GM19025 (cell line): ENCODE results near the gene RCN2.
"Not testable (repeated sequence)": the region's sequence is repeated elsewhere in the genome, so short reads cannot be mapped to it uniquely, and the experiment has no call there.

Experiments
- ATAC-seq: cut with Tn5 transposase; IDR thresholded peaks from one replicate; pipeline ENCODE4 v1.9.1; 2021; ENCODE audit warnings: mild to moderate bottlenecking, low read depth, moderate library complexity; ENCODE audit not compliant: unreplicated experiment

The RCN2 gene, protein sequence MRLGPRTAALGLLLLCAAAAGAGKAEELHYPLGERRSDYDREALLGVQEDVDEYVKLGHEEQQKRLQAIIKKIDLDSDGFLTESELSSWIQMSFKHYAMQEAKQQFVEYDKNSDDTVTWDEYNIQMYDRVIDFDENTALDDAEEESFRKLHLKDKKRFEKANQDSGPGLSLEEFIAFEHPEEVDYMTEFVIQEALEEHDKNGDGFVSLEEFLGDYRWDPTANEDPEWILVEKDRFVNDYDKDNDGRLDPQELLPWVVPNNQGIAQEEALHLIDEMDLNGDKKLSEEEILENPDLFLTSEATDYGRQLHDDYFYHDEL

GRCh38 chr15:76931397-76932134 lies at the start of gene RCN2:
Gene RCN2, plus strand, starts transcription at chr15:76931749. Its CDS starts 93 bp downstream, at chr15:76931842.
- peak; percentile 98 for ATAC-seq

- ATAC-seq, result no peak
Measured at GRCh38 chr15:76885212-76885611, 46.3 kb upstream of the RCN2 start.

DNA sequence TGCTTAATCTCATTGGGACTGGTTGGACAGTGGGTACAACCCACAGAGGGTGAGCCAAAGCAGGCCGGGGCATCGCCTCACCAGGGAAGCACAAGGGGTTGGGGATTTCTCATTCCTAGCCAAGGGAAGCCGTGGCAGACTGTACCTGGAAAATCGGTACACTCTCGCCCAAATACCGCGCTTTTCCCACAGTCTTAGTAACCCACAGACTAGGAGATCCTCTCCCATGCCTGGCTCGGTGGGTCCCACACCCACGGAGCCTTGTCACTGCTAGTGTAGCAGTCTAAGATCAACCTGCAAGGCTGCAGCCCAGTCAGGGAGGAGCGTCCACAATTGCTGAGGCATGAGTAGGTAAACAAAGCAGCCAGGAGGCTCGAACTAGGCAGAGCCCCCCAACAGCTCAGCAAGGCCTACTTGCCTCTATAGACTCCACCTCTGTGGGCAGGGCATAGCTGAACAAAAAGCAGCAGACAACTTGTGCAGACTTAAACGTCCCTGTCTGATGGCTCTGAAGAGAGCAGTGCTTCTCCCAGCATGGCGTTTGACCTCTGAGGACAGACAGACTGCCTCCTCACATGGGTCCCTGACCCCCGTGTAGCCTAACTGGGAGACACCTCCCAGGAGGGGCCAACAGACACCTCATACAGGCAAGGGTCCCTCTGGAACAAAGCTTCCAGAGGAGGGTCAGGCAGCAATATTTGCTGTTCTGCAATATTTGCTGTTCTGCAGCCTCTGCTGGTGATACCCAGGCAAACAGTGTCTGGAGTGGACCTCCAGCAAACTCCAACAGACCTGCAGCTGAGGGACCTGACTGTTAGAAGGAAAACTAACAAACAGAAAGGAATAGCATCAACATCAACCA lies 44.0 kb upstream of the RCN2 start:
- not testable (repeated sequence) for ATAC-seq

- not testable (repeated sequence) for ATAC-seq
Measured at GRCh38 chr15:76892836-76893235, 38.7 kb upstream of the RCN2 start.

GRCh38 chr15:76894174-76894573 lies 37.4 kb upstream of the RCN2 start:
- ATAC-seq, result no peak

DNA sequence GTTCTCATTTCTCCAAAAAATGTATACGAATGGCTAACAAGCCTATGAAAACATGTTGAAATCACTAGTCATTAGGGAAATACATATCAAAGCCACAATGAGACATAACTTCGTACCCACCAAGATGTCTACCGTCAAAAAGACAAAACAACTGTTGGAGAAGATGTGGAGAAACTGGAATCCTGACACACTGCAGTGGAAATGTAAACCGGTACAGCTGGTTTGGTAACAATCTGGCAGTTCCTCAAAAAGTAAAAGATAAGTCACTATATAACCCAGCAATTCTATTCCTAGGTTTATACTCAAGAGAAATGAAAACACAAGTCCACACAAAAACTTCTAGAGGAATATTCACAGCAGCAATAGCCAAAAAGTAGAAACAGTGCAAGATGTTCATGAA lies 33.4 kb upstream of the RCN2 start:
- no peak for ATAC-seq

DNA sequence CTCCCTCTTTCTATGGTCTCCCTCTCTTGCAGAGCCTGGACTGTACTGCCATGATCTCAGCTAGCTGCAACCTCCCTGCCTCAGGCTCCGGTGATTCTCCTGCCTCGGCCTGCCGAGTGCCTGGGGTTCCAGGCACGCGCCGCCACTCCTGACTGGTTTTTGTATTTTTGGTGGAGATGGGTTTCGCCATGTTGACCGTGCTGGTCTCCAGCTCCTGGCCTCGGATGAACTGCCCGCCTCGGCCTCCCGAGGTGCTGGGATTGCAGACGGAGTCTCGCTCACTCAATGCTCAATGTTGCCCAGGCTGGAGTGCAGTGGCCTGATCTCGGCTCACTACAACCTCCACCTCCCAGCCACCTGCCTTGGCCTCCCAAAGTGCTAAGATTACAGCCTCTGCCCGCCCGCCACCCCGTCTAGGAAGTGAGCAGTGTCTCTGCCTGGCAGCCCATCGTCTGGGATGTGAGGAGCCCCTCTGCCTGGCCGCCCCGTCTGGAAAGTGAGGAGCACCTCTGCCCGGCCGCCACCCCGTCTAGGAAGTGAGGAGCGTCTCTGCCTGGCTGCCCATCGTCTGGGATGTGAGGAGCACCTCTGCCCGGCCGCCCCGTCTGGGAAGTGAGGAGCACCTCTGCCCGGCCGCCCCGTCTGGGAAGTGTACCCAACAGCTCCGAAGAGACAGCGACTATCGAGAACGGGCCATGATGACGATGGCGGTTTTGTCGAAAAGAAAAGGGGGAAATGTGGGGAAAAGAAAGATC lies 32.2 kb upstream of the RCN2 start:
- ATAC-seq, result not testable (repeated sequence)

DNA sequence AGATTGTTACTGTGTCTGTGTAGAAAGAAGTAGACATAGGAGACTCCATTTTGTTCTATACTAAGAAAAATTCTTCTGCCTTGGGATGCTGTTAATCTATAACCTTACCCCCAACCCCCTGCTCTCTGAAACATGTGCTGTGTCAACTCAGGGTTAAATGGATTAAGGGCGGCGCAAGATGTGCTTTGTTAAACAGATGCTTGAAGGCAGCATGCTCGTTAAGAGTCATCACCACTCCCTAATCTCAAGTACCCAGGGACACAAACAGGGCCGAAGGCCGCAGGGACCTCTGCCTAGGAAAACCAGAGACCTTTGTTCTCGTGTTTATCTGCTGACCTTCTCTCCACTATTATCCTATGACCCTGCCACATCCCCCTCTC lies 31.6 kb upstream of the RCN2 start:
- not testable (repeated sequence) for ATAC-seq

DNA sequence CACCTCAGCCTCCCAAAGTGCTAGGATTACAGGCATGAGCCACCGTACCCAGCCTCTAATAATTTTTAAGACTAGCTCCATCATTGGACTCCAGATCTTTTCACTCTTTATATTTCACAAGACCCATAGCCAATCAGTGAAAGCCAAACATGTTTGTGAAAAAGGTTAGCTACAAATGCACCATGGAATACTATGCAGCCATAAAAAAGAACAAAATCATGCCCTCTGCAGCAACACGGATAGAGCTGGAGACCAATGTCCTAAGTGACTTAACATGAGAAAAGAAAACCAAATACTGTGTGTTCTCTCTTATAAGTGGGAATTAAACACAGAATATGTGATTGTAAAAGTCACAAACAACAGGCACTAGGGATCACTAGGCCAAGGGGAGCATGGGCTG lies 29.6 kb upstream of the RCN2 start:
- no peak for ATAC-seq

GRCh38 chr15:76903251-76903681 lies 28.3 kb upstream of the RCN2 start:
- no peak for ATAC-seq

GRCh38 chr15:76904461-76905012 lies 27.0 kb upstream of the RCN2 start:
- peak; percentile 10 for ATAC-seq

DNA sequence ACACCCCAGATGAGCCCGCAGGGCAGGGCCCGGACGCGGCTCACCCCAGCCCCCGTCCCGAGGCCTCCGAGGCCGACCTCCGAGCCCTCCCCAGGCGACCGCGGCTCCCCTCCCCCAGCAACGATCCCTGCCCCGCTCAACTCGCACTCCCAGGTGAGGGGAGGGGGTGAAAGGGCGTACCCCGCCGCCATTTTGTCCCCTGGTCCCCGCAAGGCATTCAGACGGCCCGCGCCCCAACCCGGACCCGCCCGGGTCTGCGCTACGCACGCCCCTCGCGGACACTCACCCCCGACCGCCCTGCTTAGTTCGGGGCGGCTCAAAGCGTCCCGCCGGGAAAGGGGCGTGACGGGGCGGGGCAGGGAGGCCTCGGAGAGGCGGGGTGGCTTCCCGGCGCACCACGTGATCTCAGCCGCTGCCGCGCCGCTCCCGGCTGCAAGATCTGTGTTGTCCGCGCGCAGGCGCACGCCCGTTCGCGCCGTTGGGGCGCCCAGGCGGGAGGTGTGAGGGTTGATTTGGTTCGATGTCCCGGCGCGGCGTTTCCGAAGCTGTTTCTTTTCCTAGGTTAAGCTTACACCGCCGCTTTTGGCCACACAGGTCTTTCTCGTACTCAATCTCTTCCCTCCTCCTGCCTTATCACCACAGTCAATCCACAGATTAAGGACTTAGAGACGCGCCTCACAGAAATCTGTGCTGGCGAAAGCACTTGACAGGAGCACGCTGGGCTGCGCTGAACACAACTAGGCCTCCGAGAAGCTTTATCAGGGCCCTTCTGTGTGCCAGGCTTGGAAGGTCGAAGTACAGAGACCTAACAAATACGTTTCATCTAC lies 26.3 kb upstream of the RCN2 start, which contains the start of gene SCAPER:
SCAPER (minus strand) TSS at position 328 of the 827 bp plus-strand sequence. CDS start 21,523 bp downstream, outside the sequence.
- ATAC-seq, result peak; percentile 89

GRCh38 chr15:76905855-76906254 lies 25.7 kb upstream of the RCN2 start:
- ATAC-seq, result no peak

DNA sequence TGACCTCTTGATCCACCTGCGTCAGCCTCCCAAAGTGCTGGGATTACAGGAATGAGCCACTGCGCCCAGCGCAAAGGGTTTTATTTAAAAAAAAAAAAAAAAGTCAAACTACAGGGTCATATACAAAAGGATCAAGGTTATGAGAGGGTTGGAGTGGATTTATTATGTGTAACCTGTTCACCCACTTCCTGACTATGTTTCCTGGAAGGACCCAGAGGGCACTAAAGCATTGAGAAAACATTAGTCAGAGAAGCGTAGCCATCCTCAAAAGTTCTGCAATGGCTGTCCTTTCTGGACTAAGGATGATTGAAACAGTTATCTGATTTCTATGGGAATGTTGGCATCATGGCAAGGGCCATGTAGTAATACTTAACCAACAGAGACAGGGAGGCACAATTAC lies 19.1 kb upstream of the RCN2 start:
- no peak for ATAC-seq

- no peak for ATAC-seq
Measured at GRCh38 chr15:76913737-76914136, 17.8 kb upstream of the RCN2 start.

DNA sequence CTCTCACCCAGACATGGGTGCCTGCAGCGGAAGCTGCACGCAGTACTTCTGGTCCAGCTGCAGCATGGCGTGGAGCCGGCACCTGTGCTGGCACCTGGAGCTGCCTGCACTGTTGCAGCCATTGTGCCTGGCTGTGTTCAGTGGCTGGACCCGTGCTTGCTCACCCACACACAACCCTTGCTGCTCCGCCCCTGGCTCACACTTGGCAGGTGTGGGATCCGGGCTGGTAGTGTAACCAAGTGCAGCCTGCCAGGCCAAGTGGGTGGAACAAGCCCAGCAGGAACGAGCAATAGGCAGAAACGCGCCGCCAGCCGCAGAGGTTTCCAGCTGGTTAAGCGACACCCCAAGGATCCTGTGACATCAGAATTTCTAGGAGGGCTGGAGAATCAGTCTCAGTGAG lies 15.2 kb upstream of the RCN2 start:
- no peak for ATAC-seq

DNA sequence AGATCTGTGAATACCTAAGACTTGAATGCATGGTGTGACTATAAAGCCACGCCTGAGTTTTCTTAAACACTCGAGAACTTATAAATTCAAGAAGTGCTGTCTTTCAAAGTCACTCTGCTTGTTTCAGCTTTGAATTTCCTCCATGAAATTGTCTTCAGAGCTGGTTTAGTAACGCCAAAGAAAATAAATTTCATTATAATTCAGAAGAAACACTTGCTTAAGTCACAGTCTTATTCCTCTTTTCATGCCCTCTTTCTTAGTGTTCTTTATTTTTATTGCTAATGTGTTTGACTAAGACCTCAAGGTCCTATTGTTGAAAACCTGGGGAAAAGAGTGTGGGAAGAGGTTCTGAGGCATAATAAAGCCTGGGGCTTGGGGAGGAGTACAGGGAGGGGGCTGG lies 3.3 kb upstream of the RCN2 start:
- no peak for ATAC-seq

- no peak for ATAC-seq
Measured at GRCh38 chr15:76929011-76929760, 2.4 kb upstream of the RCN2 start.
